Measurements from ENCODE around the gene SEMA4A. TPM values are rescaled to one million over a fixed set of nuclear protein-coding genes. Genes with fewer than 3 reads are reported as not detected.

Gene SEMA4A
- total RNA-seq (10 to 100 TPM; 21.7 to 58.1 TPM), total RNA-seq (19.1 to 92.3 reads per million in 2 donors)

- ATAC-seq: no peak
- no peak for DNase-seq
- Mint-ChIP-seq H3K4me3 (peak within 1 kb of the TSS; percentile 73), H3K36me3 (ENCODE audit: low read depth) (peaks cover 5% of the 10 kb centered on the region), H3K27ac (peak within 1 kb of the TSS; percentile 97), H3K27me3 (no peaks in the 10 kb centered on the region), H3K4me1 (peaks cover 41% of the 10 kb centered on the region)
- H3K9me3 ChIP-seq (ENCODE audit: control insufficient read depth, low read length, poor library complexity, severe bottlenecking): no peaks in the 10 kb centered on the region
Observed at GRCh38 chr1:156153362-156153761, at the start of gene SEMA4A. Gene SEMA4A (plus strand): TSS chr1:156153585. CDS start chr1:156154579, 994 bp downstream.

- no peaks in the 10 kb centered on the region for H3K27me3 Mint-ChIP-seq
- ATAC-seq (peak; percentile 61), DNase-seq (peak; percentile 61 to 80 (median 73))
- H3K27ac Mint-ChIP-seq: peak overlapping the region; percentile 100
- H3K36me3 Mint-ChIP-seq (ENCODE audit: low read depth): no peaks in the 10 kb centered on the region
- peaks cover 42% of the 10 kb centered on the region for H3K4me1 Mint-ChIP-seq
- H3K9me3 ChIP-seq (ENCODE audit: control insufficient read depth, low read length, poor library complexity, severe bottlenecking): no peaks in the 10 kb centered on the region
- peak overlapping the region; percentile 89 for H3K4me3 Mint-ChIP-seq
Observed at GRCh38 chr1:156104065-156104810, 49.1 kb upstream of the SEMA4A start.

- ATAC-seq (no peak), DNase-seq (no peak)
Observed at GRCh38 chr1:156104861-156105832, 48.2 kb upstream of the SEMA4A start.

GRCh38 chr1:156106624-156107488 is 46.5 kb upstream of the SEMA4A start:
- no peaks in the 10 kb centered on the region for H3K9me3 ChIP-seq (ENCODE audit: control insufficient read depth, low read length, poor library complexity, severe bottlenecking)
- Mint-ChIP-seq H3K36me3 (ENCODE audit: low read depth) (no peaks in the 10 kb centered on the region), H3K27me3 (no peaks in the 10 kb centered on the region), H3K4me3 (peak overlapping the region; percentile 89), H3K27ac (peak overlapping the region; percentile 100), H3K4me1 (peaks cover 33% of the 10 kb centered on the region)
- DNase-seq (no peak), ATAC-seq (no peak)

More at GRCh38 chr1:156104861-156105832, 48.2 kb upstream of the SEMA4A start:
- peaks cover 40% of the 10 kb centered on the region for H3K4me1 Mint-ChIP-seq
- H3K9me3 ChIP-seq (ENCODE audit: control insufficient read depth, low read length, poor library complexity, severe bottlenecking): no peaks in the 10 kb centered on the region
- peak overlapping the region; percentile 100 for H3K27ac Mint-ChIP-seq
- peak overlapping the region; percentile 89 for H3K4me3 Mint-ChIP-seq
- no peaks in the 10 kb centered on the region for H3K36me3 Mint-ChIP-seq (ENCODE audit: low read depth)
- H3K27me3 Mint-ChIP-seq: no peaks in the 10 kb centered on the region

- DNase-seq (no peak), ATAC-seq (no peak)
- no peaks in the 10 kb centered on the region for H3K9me3 ChIP-seq (ENCODE audit: control insufficient read depth, low read length, poor library complexity, severe bottlenecking)
- H3K4me3 Mint-ChIP-seq: no peak overlapping the region
- no peaks in the 10 kb centered on the region for H3K36me3 Mint-ChIP-seq (ENCODE audit: low read depth)
- peak overlapping the region; percentile 100 for H3K27ac Mint-ChIP-seq
- H3K4me1 Mint-ChIP-seq: peaks cover 30% of the 10 kb centered on the region
- no peaks in the 10 kb centered on the region for H3K27me3 Mint-ChIP-seq
Observed at GRCh38 chr1:156108057-156108456, 45.3 kb upstream of the SEMA4A start.

GRCh38 chr1:156108664-156109241 is 44.6 kb upstream of the SEMA4A start:
- no peak for ATAC-seq
- H3K9me3 ChIP-seq (ENCODE audit: control insufficient read depth, low read length, poor library complexity, severe bottlenecking): no peaks in the 10 kb centered on the region
- no peaks in the 10 kb centered on the region for H3K27me3 Mint-ChIP-seq
- H3K4me1 Mint-ChIP-seq: peaks cover 27% of the 10 kb centered on the region
- no peak overlapping the region for H3K4me3 Mint-ChIP-seq
- peak overlapping the region; percentile 100 for H3K27ac Mint-ChIP-seq
- no peaks in the 10 kb centered on the region for H3K36me3 Mint-ChIP-seq (ENCODE audit: low read depth)
- no peak for DNase-seq

- H3K4me1 Mint-ChIP-seq: peaks cover 27% of the 10 kb centered on the region
Observed at GRCh38 chr1:156110252-156110651, 43.1 kb upstream of the SEMA4A start.

GRCh38 chr1:156111355-156111962 is 41.9 kb upstream of the SEMA4A start:
- H3K36me3 Mint-ChIP-seq (ENCODE audit: low read depth): peaks cover 2% of the 10 kb centered on the region
- peak overlapping the region; percentile 100 for H3K27ac Mint-ChIP-seq
- no peaks in the 10 kb centered on the region for H3K9me3 ChIP-seq (ENCODE audit: control insufficient read depth, low read length, poor library complexity, severe bottlenecking)
- peaks cover 29% of the 10 kb centered on the region for H3K4me1 Mint-ChIP-seq
- no peak overlapping the region for H3K4me3 Mint-ChIP-seq
- DNase-seq (no peak), ATAC-seq (no peak)
- H3K27me3 Mint-ChIP-seq: no peaks in the 10 kb centered on the region

More at GRCh38 chr1:156110252-156110651, 43.1 kb upstream of the SEMA4A start:
- H3K9me3 ChIP-seq (ENCODE audit: control insufficient read depth, low read length, poor library complexity, severe bottlenecking): no peaks in the 10 kb centered on the region
- peak overlapping the region; percentile 19 for H3K4me3 Mint-ChIP-seq
- ATAC-seq (no peak), DNase-seq (no peak)
- H3K36me3 Mint-ChIP-seq (ENCODE audit: low read depth): peaks cover 2% of the 10 kb centered on the region
- H3K27ac Mint-ChIP-seq: peak overlapping the region; percentile 100
- H3K27me3 Mint-ChIP-seq: no peaks in the 10 kb centered on the region

GRCh38 chr1:156112276-156113137 is 40.9 kb upstream of the SEMA4A start:
- H3K36me3 Mint-ChIP-seq (ENCODE audit: low read depth): peaks cover 2% of the 10 kb centered on the region
- H3K27ac Mint-ChIP-seq: peak overlapping the region; percentile 100
- H3K9me3 ChIP-seq (ENCODE audit: control insufficient read depth, low read length, poor library complexity, severe bottlenecking): no peaks in the 10 kb centered on the region
- DNase-seq: no peak
- peaks cover 28% of the 10 kb centered on the region for H3K4me1 Mint-ChIP-seq
- no peak for ATAC-seq
- H3K4me3 Mint-ChIP-seq: no peak overlapping the region
- no peaks in the 10 kb centered on the region for H3K27me3 Mint-ChIP-seq

GRCh38 chr1:156113282-156113950 is 40.0 kb upstream of the SEMA4A start:
- Mint-ChIP-seq H3K4me1 (peaks cover 33% of the 10 kb centered on the region), H3K36me3 (ENCODE audit: low read depth) (peaks cover 4% of the 10 kb centered on the region), H3K4me3 (peak overlapping the region; percentile 93), H3K27ac (peak overlapping the region; percentile 100), H3K27me3 (no peaks in the 10 kb centered on the region)
- no peaks in the 10 kb centered on the region for H3K9me3 ChIP-seq (ENCODE audit: control insufficient read depth, low read length, poor library complexity, severe bottlenecking)
- DNase-seq (no peak), ATAC-seq (no peak)
